ENCODE results near the gene AMOT. TPM values are rescaled to one million over a fixed set of nuclear protein-coding genes. Genes with fewer than 3 reads are reported as not detected.

The AMOT gene
- total RNA-seq, 3 donors from 2014 or later (not counting 1 experiment from before 2014, with no cell fraction given): 7.1 to 15.8 (median 9.3) TPM

GRCh38 chrX:112846187-112846586, 5.6 kb upstream of the AMOT start:
- DNase-seq (no peak), ATAC-seq (no peak)
- Histone ChIP-seq H3K27me3 (ENCODE audit: control insufficient read depth, insufficient read depth, low read length) (no peaks in the 10 kb centered on the region), H3K36me3 (ENCODE audit: control insufficient read depth, insufficient read depth, low read length) (no peaks in the 10 kb centered on the region), H3K4me3 (ENCODE audit: low read length) (no peak overlapping the region), H3K4me1 (ENCODE audit: control insufficient read depth, insufficient read depth, low read length) (no peaks in the 10 kb centered on the region), H3K27ac (ENCODE audit: low read length) (no peak overlapping the region), H3K9me3 (ENCODE audit: control insufficient read depth, insufficient read depth, low read length) (no peaks in the 10 kb centered on the region)
- intact Hi-C loops (cut with micrococcal nuclease): no loop called here
- Mint-ChIP-seq H3K9me3 (no peaks in the 10 kb centered on the region), H3K4me3 (no peak overlapping the region), H3K36me3 (no peaks in the 10 kb centered on the region), H3K27me3 (ENCODE audit: low read depth in 2 of 2) (peaks cover 2 to 47% of the 10 kb centered on the region in 2 donors), H3K27ac (no peak overlapping the region), H3K4me1 (peaks cover 14 to 23% of the 10 kb centered on the region in 2 donors)
- TF ChIP-seq CTCF (IDR thresholded peaks at IDR 0.05): no peak
- 77% methylated on average over 4 of the region's 4 CpGs for WGBS (ENCODE audit: insufficient coverage)

- Histone ChIP-seq H3K4me1 (ENCODE audit: control insufficient read depth, insufficient read depth, low read length) (peaks cover 8% of the 10 kb centered on the region), H3K27ac (ENCODE audit: low read length) (no peak overlapping the region), H3K36me3 (ENCODE audit: control insufficient read depth, insufficient read depth, low read length) (no peaks in the 10 kb centered on the region), H3K9me3 (ENCODE audit: control insufficient read depth, insufficient read depth, low read length) (no peaks in the 10 kb centered on the region), H3K4me3 (ENCODE audit: low read length) (no peak overlapping the region), H3K27me3 (ENCODE audit: control insufficient read depth, insufficient read depth, low read length) (no peaks in the 10 kb centered on the region)
- no peak overlapping the region for H3K4me3 Mint-ChIP-seq
- DNase-seq: no peak
- no peak overlapping the region for H3K27ac Mint-ChIP-seq
- 82% methylated on average over 3 of the region's 6 CpGs for WGBS (ENCODE audit: insufficient coverage)
- no peak for ATAC-seq
- no peak for TF ChIP-seq CTCF (IDR thresholded peaks at IDR 0.05)
- H3K9me3 Mint-ChIP-seq: no peaks in the 10 kb centered on the region
- H3K36me3 Mint-ChIP-seq: no peaks in the 10 kb centered on the region
- intact Hi-C loops (cut with micrococcal nuclease): no loop called here
- peaks cover 2 to 45% of the 10 kb centered on the region in 2 donors for H3K27me3 Mint-ChIP-seq (ENCODE audit: low read depth in 2 of 2)
- H3K4me1 Mint-ChIP-seq: peaks cover 20 to 23% of the 10 kb centered on the region in 2 donors
Measured at GRCh38 chrX:112844250-112844649, 3.6 kb upstream of the AMOT start.

- H3K27ac ChIP-seq (ENCODE audit: low read length): no peak overlapping the region
- no peaks in the 10 kb centered on the region for H3K9me3 ChIP-seq (ENCODE audit: control insufficient read depth, insufficient read depth, low read length)
- peaks cover 8% of the 10 kb centered on the region for H3K4me1 ChIP-seq (ENCODE audit: control insufficient read depth, insufficient read depth, low read length)
- WGBS (ENCODE audit: insufficient coverage): no CpG with 5 or more reads among the region's 5 CpGs
- peak overlapping the region; percentile 21 to 89 for H3K27ac Mint-ChIP-seq
- H3K4me3 ChIP-seq (ENCODE audit: low read length): peak overlapping the region; percentile 27
- peak overlapping the region; percentile 91 for H3K4me3 Mint-ChIP-seq
- peaks cover 2 to 51% of the 10 kb centered on the region in 2 donors for H3K27me3 Mint-ChIP-seq (ENCODE audit: low read depth in 2 of 2)
- no peak for ATAC-seq
- H3K4me1 Mint-ChIP-seq: peaks cover 19 to 28% of the 10 kb centered on the region in 2 donors
- no peaks in the 10 kb centered on the region for H3K36me3 Mint-ChIP-seq
- DNase-seq: no peak
- intact Hi-C loops (cut with micrococcal nuclease): no loop called here
- no peaks in the 10 kb centered on the region for H3K9me3 Mint-ChIP-seq
- no peak for TF ChIP-seq CTCF (IDR thresholded peaks at IDR 0.05)
- H3K36me3 ChIP-seq (ENCODE audit: control insufficient read depth, insufficient read depth, low read length): no peaks in the 10 kb centered on the region
- H3K27me3 ChIP-seq (ENCODE audit: control insufficient read depth, insufficient read depth, low read length): no peaks in the 10 kb centered on the region
Measured at GRCh38 chrX:112841820-112842157, 1.2 kb upstream of the AMOT start.

GRCh38 chrX:112841114-112841819, 636 bp upstream of the AMOT start:
- H3K4me3 ChIP-seq (ENCODE audit: low read length): peak overlapping the region; percentile 95
- H3K36me3 ChIP-seq (ENCODE audit: control insufficient read depth, insufficient read depth, low read length): no peaks in the 10 kb centered on the region
- H3K27ac Mint-ChIP-seq: peak overlapping the region; percentile 67 to 89
- peak overlapping the region; percentile 91 for H3K4me3 Mint-ChIP-seq
- intact Hi-C loops (cut with micrococcal nuclease): no loop called here
- H3K9me3 Mint-ChIP-seq: no peaks in the 10 kb centered on the region
- 0% methylated on average over 28 of the region's 46 CpGs for WGBS (ENCODE audit: insufficient coverage)
- ATAC-seq (peak; percentile 94 to 98 (median 94)), DNase-seq (peak; percentile 66 to 90)
- H3K4me1 ChIP-seq (ENCODE audit: control insufficient read depth, insufficient read depth, low read length): peaks cover 8% of the 10 kb centered on the region
- no peak for TF ChIP-seq CTCF (IDR thresholded peaks at IDR 0.05)
- no peaks in the 10 kb centered on the region for H3K9me3 ChIP-seq (ENCODE audit: control insufficient read depth, insufficient read depth, low read length)
- peaks cover 19 to 28% of the 10 kb centered on the region in 2 donors for H3K4me1 Mint-ChIP-seq
- H3K27ac ChIP-seq (ENCODE audit: low read length): peak overlapping the region; percentile 57
- peaks cover 2 to 51% of the 10 kb centered on the region in 2 donors for H3K27me3 Mint-ChIP-seq (ENCODE audit: low read depth in 2 of 2)
- H3K36me3 Mint-ChIP-seq: no peaks in the 10 kb centered on the region
- no peaks in the 10 kb centered on the region for H3K27me3 ChIP-seq (ENCODE audit: control insufficient read depth, insufficient read depth, low read length)
